ENCODE measurements around the gene MKI67.

The MKI67 gene

DNA sequence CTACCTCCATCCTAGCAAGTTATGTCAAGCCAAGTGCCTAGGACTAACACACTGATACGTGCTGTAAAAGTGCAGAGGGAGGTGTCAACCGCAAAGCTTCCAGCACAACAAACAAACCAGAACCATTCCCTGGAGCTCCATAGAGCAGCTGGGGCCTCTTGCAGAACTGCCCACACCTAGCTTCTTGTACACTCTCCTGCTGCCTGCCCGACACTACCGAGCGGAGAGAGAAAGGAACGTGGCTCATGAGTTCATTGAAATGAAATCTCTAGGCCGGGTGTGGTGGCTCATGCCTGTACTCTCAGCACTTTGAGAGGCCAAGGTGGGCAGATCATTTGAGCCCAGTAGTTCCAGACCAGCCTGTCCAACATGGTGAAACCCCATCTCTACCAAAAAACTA, 73.5 kb downstream of the MKI67 start:
- peak overlapping the region; percentile 88 to 91 for H3K4me3 ChIP-seq (ENCODE audit: low read depth in 1 of 2, low read length in 1 of 2)
- no peak for TF ChIP-seq CTCF (IDR thresholded peaks at IDR 0.05)
- peaks cover 85 to 88% of the 10 kb centered on the region in 2 experiments for H3K4me1 ChIP-seq (ENCODE audit: control insufficient read depth in 1 of 2, insufficient read depth in 1 of 2, low read depth in 1 of 2, low read length in 1 of 2)
- H3K27me3 ChIP-seq: no peaks in the 10 kb centered on the region
- H3K36me3 ChIP-seq: peaks cover 90% of the 10 kb centered on the region
- no peaks in the 10 kb centered on the region for H3K9me3 ChIP-seq
- peak overlapping the region; percentile 98 for H3K27ac ChIP-seq

DNA sequence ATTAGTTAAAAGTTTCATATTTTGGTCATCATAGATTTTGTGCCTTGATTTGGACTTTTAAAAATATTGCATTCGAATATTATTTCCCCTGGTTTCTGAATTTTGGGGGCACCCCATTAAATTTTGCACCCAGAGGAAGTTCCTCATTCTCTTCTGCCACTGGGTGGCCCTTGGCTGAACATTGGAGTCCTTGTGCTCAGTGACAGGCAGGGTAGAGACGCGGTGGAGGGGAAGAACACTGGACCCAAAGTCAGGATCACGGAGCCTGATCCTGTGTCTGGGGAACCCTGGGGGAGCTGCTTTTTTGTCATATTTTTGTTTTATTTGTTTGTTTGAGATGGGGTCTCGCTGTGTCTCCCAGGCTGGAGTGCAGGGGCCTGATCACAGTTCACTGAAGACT, 74.7 kb downstream of the MKI67 start:
- Histone ChIP-seq H3K4me3 (ENCODE audit: low read depth in 1 of 2, low read length in 1 of 2) (peak overlapping the region; percentile 88 to 91), H3K9me3 (no peaks in the 10 kb centered on the region), H3K36me3 (peaks cover 79% of the 10 kb centered on the region), H3K27me3 (no peaks in the 10 kb centered on the region), H3K27ac (peak overlapping the region; percentile 98), H3K4me1 (ENCODE audit: control insufficient read depth in 1 of 2, insufficient read depth in 1 of 2, low read depth in 1 of 2, low read length in 1 of 2) (peaks cover 84 to 88% of the 10 kb centered on the region in 2 experiments)
- peak; percentile 22 for TF ChIP-seq CTCF (IDR thresholded peaks at IDR 0.05)

GRCh38 chr10:128050936-128051335, 75.3 kb downstream of the MKI67 start:
- peaks cover 84 to 88% of the 10 kb centered on the region in 2 experiments for H3K4me1 ChIP-seq (ENCODE audit: control insufficient read depth in 1 of 2, insufficient read depth in 1 of 2, low read depth in 1 of 2, low read length in 1 of 2)
- H3K27ac ChIP-seq: peak overlapping the region; percentile 98
- TF ChIP-seq CTCF (IDR thresholded peaks at IDR 0.05): no peak
- no peaks in the 10 kb centered on the region for H3K9me3 ChIP-seq
- peaks cover 73% of the 10 kb centered on the region for H3K36me3 ChIP-seq
- peak overlapping the region; percentile 88 to 91 for H3K4me3 ChIP-seq (ENCODE audit: low read depth in 1 of 2, low read length in 1 of 2)
- no peaks in the 10 kb centered on the region for H3K27me3 ChIP-seq

- H3K4me3 ChIP-seq (ENCODE audit: low read depth in 1 of 2, low read length in 1 of 2): peak overlapping the region; percentile 88 to 91
- H3K27ac ChIP-seq: peak overlapping the region; percentile 98
- H3K9me3 ChIP-seq: no peaks in the 10 kb centered on the region
- no peaks in the 10 kb centered on the region for H3K27me3 ChIP-seq
- no peak for TF ChIP-seq CTCF (IDR thresholded peaks at IDR 0.05)
- peaks cover 64% of the 10 kb centered on the region for H3K36me3 ChIP-seq
- peaks cover 84 to 88% of the 10 kb centered on the region in 2 experiments for H3K4me1 ChIP-seq (ENCODE audit: control insufficient read depth in 1 of 2, insufficient read depth in 1 of 2, low read depth in 1 of 2, low read length in 1 of 2)
These were observed 76.1 kb downstream of the MKI67 start for GRCh38 chr10:128050121-128050516.

DNA sequence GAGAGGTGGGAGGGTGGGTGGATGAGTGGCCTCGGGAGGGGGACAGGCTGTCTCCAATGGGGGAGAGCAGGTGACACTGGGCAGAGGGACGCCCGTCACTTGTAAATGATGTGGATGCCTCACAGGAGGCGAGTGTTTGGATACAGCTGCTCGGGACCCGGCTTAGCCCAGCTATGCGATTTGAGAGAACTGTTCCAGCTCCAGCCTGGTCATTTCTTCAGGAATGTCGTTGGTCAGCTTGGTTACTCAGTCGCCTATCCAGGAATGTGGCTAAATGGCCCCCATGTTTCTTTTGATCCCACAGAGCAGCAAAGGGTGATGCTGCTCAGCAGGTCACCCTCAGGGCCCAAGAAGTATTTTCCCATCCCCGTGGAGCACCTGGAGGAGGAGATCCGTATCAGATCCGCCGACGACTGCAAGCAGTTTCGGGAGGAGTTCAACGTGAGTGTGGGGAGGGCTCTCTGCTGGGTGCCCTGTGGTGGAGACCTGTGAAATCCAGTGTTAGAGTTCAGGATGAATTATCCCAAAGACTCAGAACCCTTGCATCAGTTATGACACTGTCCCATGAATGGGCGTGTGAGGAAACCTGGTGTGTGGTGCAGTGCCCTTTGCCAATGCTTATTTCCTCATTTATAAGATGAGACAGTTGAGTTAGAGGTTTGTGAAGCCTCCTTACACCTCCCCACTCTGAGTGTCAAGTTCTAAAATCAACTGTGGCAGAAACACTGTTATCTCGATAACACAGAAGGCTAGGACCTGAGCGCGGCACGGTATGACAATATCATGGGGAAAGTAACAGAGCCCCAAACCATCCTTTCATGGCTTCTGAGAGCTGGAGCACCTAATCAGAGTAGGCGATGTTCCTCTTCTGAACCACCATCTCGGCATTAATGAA, 76.8 kb downstream of the MKI67 start:
- no peak for TF ChIP-seq CTCF (IDR thresholded peaks at IDR 0.05)
- peaks cover 58% of the 10 kb centered on the region for H3K36me3 ChIP-seq
- H3K27me3 ChIP-seq: no peaks in the 10 kb centered on the region
- H3K4me3 ChIP-seq (ENCODE audit: low read depth in 1 of 2, low read length in 1 of 2): peak overlapping the region; percentile 88 to 91
- peaks cover 84% of the 10 kb centered on the region in 2 experiments for H3K4me1 ChIP-seq (ENCODE audit: control insufficient read depth in 1 of 2, insufficient read depth in 1 of 2, low read depth in 1 of 2, low read length in 1 of 2)
- no peaks in the 10 kb centered on the region for H3K9me3 ChIP-seq
- peak overlapping the region; percentile 98 for H3K27ac ChIP-seq
